Fibroblast of lung (primary cell): ENCODE data around the gene BRDT. TPM values are rescaled to one million over a fixed set of nuclear protein-coding genes. Genes with fewer than 3 reads are reported as not detected.

ENCODE experiments used
- DNase-seq, 2 donors: peaks; one replicate each; pipeline versions ENCODE4 v3.0.0 to v3.0.0-alpha.2; 2010; ENCODE audit warnings: low read depth in 2 of 2
- H2AFZ ChIP-seq: 2 replicates; pipeline ENCODE4 v1.5.1; 2012; ENCODE audit warnings: low read length, control low read depth, inconsistent platforms
- H3K27ac ChIP-seq: 2 replicates; pipeline ENCODE4 v1.5.1; 2011; ENCODE audit warnings: low read length, control low read depth; ENCODE audit not compliant: insufficient read depth
- H3K27me3 ChIP-seq: 2 replicates; pipeline ENCODE4 v1.5.1; 2011; ENCODE audit warnings: mild to moderate bottlenecking, low read length; ENCODE audit not compliant: control insufficient read depth, insufficient read depth
- H3K36me3 ChIP-seq: 2 replicates; pipeline ENCODE4 v1.5.1; 2011; ENCODE audit warnings: low read length; ENCODE audit not compliant: control insufficient read depth, insufficient read depth
- H3K4me1 ChIP-seq: 2 replicates; pipeline ENCODE4 v1.5.1; 2011; ENCODE audit warnings: low read length; ENCODE audit not compliant: control insufficient read depth, insufficient read depth; ENCODE audit errors: extremely low read depth
- H3K4me2 ChIP-seq: 2 replicates; pipeline ENCODE4 v1.5.1; 2011; ENCODE audit warnings: low read length, control low read depth; ENCODE audit not compliant: insufficient read depth; ENCODE audit errors: extremely low read depth
- H3K4me3 ChIP-seq, 4 experiments: fragments of 200-600 bp in 1 of 4; sonication (generic) in 1 of 4; replicated peaks in 1 of 4; 2 replicates each; pipeline ENCODE4 v1.5.1; 2011 to 2016; ENCODE audit warnings: low read length in 4 of 4, low read depth in 3 of 4, mild to moderate bottlenecking in 3 of 4, control low read depth in 2 of 4, inconsistent platforms in 1 of 4, mixed read lengths in 1 of 4; ENCODE audit not compliant: insufficient read depth in 1 of 4; ENCODE audit errors: control extremely low read depth in 1 of 4
- H3K79me2 ChIP-seq: 2 replicates; pipeline ENCODE4 v1.5.1; 2012; ENCODE audit warnings: mild to moderate bottlenecking, low read length, inconsistent platforms; ENCODE audit not compliant: control insufficient read depth, insufficient read depth
- H3K9ac ChIP-seq: 2 replicates; pipeline ENCODE4 v1.5.1; 2011; ENCODE audit warnings: mild to moderate bottlenecking, low read length, control low read depth; ENCODE audit not compliant: insufficient read depth
- H3K9me3 ChIP-seq: 2 replicates; pipeline ENCODE4 v1.5.1; 2012; ENCODE audit warnings: low read depth, low read length; ENCODE audit not compliant: control insufficient read depth, insufficient read depth
- H4K20me1 ChIP-seq: 2 replicates; pipeline ENCODE4 v1.5.1; 2011; ENCODE audit warnings: low read length; ENCODE audit not compliant: control insufficient read depth, insufficient read depth; ENCODE audit errors: extremely low read depth
- CTCF ChIP-seq, 2 donors: IDR thresholded peaks in 1 of 2; conservative IDR thresholded peaks in 1 of 2; 1 replicate in 1 of 2; 2 replicates in 1 of 2; pipeline ENCODE4 v1.5.1; 2011 to 2012; ENCODE audit warnings: low read length in 2 of 2, control low read depth in 1 of 2, inconsistent platforms in 1 of 2, low read depth in 1 of 2, mild to moderate bottlenecking in 1 of 2
- EZH2 ChIP-seq: IDR thresholded peaks from 2 replicates; pipeline ENCODE4 v1.5.1; 2012; ENCODE audit warnings: low read length, control low read depth, mild to moderate bottlenecking; ENCODE audit errors: missing control alignments
- polyA plus RNA-seq, 2 donors: library from polyadenylated mRNA; depleted of rRNA in 1 of 2; stranded (reverse) in 1 of 2; unstranded in 1 of 2; fragments of >200 nt; gene quantifications; 2 replicates each; pipeline ENCODE4 v1.2.1, GENCODE V29; 2011 to 2012; ENCODE audit warnings: missing spikeins in 1 of 2
- total RNA-seq: library from RNA; depleted of rRNA; stranded (reverse); fragments of >200 nt; gene quantifications from 2 replicates; pipeline ENCODE4 v1.2.1, GENCODE V29; 2014

Gene BRDT
- total and polyA plus RNA-seq, 2 donors (not counting 1 experiment from before 2014, with no cell fraction given) = not detected

- Histone ChIP-seq H3K4me1 (peaks cover 3% of the 10 kb centered on the region), H4K20me1 (no peaks in the 10 kb centered on the region), H3K9ac (no peak overlapping the region), H2AFZ (no peak overlapping the region), H3K27me3 (no peaks in the 10 kb centered on the region), H3K79me2 (no peaks in the 10 kb centered on the region), H3K4me3 (no peak overlapping the region), H3K4me2 (no peak overlapping the region), H3K27ac (no peak overlapping the region), H3K9me3 (no peaks in the 10 kb centered on the region), H3K36me3 (no peaks in the 10 kb centered on the region)
- no peak for DNase-seq
- TF ChIP-seq CTCF (conservative IDR thresholded peaks at IDR 0.05 in 1 of 2, IDR thresholded peaks at IDR 0.05 in 1 of 2; ENCODE audit: low read depth in 1 of 2, low read length in 2 of 2) = no peak
- TF ChIP-seq EZH2 = no peak
Measured at GRCh38 chr1:91916811-91917460, 32.3 kb upstream of the BRDT start.

GRCh38 chr1:91919962-91920361 lies 29.2 kb upstream of the BRDT start:
- no peak overlapping the region for H3K27ac ChIP-seq
- no peak for DNase-seq
- peaks cover 5% of the 10 kb centered on the region for H3K4me1 ChIP-seq

GRCh38 chr1:91924146-91924545 lies 25.1 kb upstream of the BRDT start:
- Histone ChIP-seq H3K9ac (no peak overlapping the region), H3K79me2 (no peaks in the 10 kb centered on the region), H2AFZ (peak overlapping the region; percentile 19), H3K27me3 (no peaks in the 10 kb centered on the region), H3K4me3 (no peak overlapping the region), H4K20me1 (no peaks in the 10 kb centered on the region), H3K4me2 (peak overlapping the region; percentile 38), H3K4me1 (peaks cover 5% of the 10 kb centered on the region), H3K27ac (peak overlapping the region; percentile 35), H3K36me3 (no peaks in the 10 kb centered on the region), H3K9me3 (no peaks in the 10 kb centered on the region)
- no peak for TF ChIP-seq EZH2
- no peak for TF ChIP-seq CTCF (conservative IDR thresholded peaks at IDR 0.05 in 1 of 2, IDR thresholded peaks at IDR 0.05 in 1 of 2; ENCODE audit: low read depth in 1 of 2, low read length in 2 of 2)
- peak; percentile 88 to 89 for DNase-seq

More at GRCh38 chr1:91919962-91920361, 29.2 kb upstream of the BRDT start:
- Histone ChIP-seq H2AFZ (no peak overlapping the region), H3K4me3 (no peak overlapping the region), H3K4me2 (no peak overlapping the region), H4K20me1 (no peaks in the 10 kb centered on the region), H3K79me2 (no peaks in the 10 kb centered on the region), H3K9me3 (no peaks in the 10 kb centered on the region), H3K36me3 (no peaks in the 10 kb centered on the region), H3K9ac (no peak overlapping the region), H3K27me3 (no peaks in the 10 kb centered on the region)
- TF ChIP-seq EZH2 (no peak), CTCF (conservative IDR thresholded peaks at IDR 0.05 in 1 of 2, IDR thresholded peaks at IDR 0.05 in 1 of 2; ENCODE audit: low read depth in 1 of 2, low read length in 2 of 2) (no peak)
